T-helper 1 cell treated with Interleukin-12 subunit alpha and Interleukin-12 subunit beta and Interleukin-4 antibody, amounts not matched to agents 30 μg/mL and 1 μg/mL, for 36 hours (primary cell): Measurements from ENCODE around the gene PPM1D.
"Not testable (repeated sequence)": the region's sequence is repeated elsewhere in the genome, so short reads cannot be mapped to it uniquely, and the experiment has no call there.

Source experiments
- H3K27ac Mint-ChIP-seq: one replicate; pipeline ENCODE4 v1.8.0; 2021; ENCODE audit warnings: mild to moderate bottlenecking, mixed read lengths
- H3K27me3 Mint-ChIP-seq: one replicate; pipeline ENCODE4 v1.8.0; 2021; ENCODE audit warnings: low read depth, mixed read lengths
- H3K36me3 Mint-ChIP-seq: one replicate; pipeline ENCODE4 v1.8.0; 2021; ENCODE audit warnings: low read depth, mixed read lengths
- H3K4me1 Mint-ChIP-seq: one replicate; pipeline ENCODE4 v1.8.0; 2021; ENCODE audit warnings: low read depth, mixed read lengths
- H3K4me3 Mint-ChIP-seq: one replicate; pipeline ENCODE4 v1.8.0; 2021; ENCODE audit warnings: mild to moderate bottlenecking, moderate library complexity, mixed read lengths
- H3K9me3 Mint-ChIP-seq: one replicate; pipeline ENCODE4 v1.8.0; 2021; ENCODE audit warnings: mixed read lengths

PPM1D gene

DNA sequence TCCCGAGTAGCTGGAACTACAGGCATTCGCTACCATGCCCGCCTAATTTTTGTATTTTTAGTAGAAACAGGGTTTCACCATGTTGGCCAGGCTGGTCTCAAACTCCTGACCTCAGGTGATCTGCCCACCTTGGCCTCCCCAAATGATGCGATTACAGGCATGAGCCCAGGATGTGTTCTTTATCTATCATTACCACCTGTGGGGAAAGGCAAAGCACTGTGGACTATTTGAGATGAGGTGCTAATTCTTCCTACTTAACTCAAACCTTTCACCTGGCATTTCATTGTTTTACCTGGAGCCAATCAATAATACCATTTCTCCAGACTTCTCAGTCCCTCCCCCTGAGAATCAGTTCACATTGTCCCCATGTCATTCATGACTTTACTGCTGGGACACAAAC lies 20.4 kb upstream of the PPM1D start:
- Mint-ChIP-seq H3K4me1 (peaks cover 9% of the 10 kb centered on the region), H3K36me3 (no peaks in the 10 kb centered on the region), H3K4me3 (no peak overlapping the region), H3K27ac (no peak overlapping the region), H3K9me3 (no peaks in the 10 kb centered on the region), H3K27me3 (peaks cover 15% of the 10 kb centered on the region)

DNA sequence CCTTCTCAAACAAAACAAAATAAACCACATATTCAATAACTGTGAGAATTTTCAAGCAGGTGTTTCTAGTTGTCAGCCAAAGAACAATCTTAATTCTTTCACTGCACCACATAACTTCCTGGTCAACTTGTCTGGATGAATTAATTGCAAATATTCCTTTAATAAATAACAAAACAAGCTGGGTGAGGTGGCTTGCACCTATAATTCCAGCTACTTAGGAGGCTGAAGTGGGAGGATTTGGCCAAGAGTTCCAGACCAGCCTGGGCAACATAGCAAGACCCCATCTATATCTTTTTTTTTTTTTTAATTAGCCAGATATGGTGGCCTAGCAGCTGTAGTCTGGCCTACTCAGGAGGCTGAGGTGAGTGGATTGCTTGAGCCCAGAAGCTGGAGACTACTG lies 17.0 kb upstream of the PPM1D start:
- H3K4me1 Mint-ChIP-seq, result no peaks in the 10 kb centered on the region
- H3K4me3 Mint-ChIP-seq, result no peak overlapping the region
- no peaks in the 10 kb centered on the region for H3K36me3 Mint-ChIP-seq
- H3K9me3 Mint-ChIP-seq, result no peaks in the 10 kb centered on the region
- peaks cover 15% of the 10 kb centered on the region for H3K27me3 Mint-ChIP-seq
- no peak overlapping the region for H3K27ac Mint-ChIP-seq

DNA sequence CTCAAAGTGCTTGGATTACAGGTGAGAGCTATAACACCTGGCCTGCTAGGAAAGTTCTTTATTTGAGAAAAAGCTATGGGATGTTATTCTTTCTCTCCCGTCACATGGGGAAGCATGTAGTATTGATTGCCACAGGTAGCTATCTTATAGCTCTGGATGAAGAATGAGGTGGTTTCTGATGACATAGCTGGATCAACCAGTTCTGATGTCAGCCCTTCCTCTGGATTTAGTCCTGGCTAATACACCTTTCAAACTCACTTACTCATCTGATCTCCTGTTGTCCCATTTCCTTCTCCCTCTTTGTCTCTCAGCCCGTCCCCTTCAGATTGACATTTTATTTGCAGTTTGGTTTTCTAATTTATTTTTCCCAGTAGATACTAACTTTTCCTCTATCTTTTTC lies 14.1 kb upstream of the PPM1D start:
- no peaks in the 10 kb centered on the region for H3K9me3 Mint-ChIP-seq
- H3K36me3 Mint-ChIP-seq, result no peaks in the 10 kb centered on the region
- H3K27me3 Mint-ChIP-seq, result peaks cover 13% of the 10 kb centered on the region
- H3K4me3 Mint-ChIP-seq, result no peak overlapping the region
- H3K4me1 Mint-ChIP-seq, result no peaks in the 10 kb centered on the region
- H3K27ac Mint-ChIP-seq, result no peak overlapping the region

DNA sequence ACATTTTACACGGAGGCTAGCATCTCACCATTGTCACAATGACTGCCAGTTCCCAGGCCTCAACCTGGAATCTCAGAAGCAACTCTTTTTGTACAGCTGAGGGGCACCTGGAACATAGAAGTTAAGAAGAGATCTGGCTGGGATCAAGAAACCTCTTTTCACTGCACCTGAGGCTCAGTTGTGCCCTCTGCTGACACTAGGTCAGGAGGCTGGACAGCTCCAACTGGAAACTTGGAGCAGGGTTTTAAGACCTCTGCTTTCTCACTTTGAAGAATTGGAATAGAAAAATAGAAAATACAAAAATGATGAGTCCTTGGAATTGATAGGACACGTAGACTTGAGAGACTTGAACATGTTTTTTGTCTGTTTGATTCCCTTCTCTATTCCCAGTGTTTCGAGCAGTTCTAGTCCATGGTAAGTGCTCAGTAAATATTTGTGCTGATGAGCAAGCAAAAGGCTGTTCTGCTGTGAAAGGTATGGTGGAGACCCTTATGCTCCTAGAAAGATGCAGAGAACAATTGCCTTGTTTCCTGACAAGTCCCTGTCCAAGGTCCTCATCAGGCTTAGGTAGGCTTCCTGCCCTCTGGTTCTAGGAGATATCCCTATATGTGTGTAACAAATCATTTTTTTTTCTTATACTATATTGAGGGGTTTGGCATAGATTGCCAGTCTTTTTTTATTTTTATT lies 13.6 kb upstream of the PPM1D start:
- Mint-ChIP-seq H3K36me3 (no peaks in the 10 kb centered on the region), H3K9me3 (no peaks in the 10 kb centered on the region), H3K4me1 (no peaks in the 10 kb centered on the region), H3K4me3 (no peak overlapping the region), H3K27me3 (peaks cover 15% of the 10 kb centered on the region), H3K27ac (no peak overlapping the region)

DNA sequence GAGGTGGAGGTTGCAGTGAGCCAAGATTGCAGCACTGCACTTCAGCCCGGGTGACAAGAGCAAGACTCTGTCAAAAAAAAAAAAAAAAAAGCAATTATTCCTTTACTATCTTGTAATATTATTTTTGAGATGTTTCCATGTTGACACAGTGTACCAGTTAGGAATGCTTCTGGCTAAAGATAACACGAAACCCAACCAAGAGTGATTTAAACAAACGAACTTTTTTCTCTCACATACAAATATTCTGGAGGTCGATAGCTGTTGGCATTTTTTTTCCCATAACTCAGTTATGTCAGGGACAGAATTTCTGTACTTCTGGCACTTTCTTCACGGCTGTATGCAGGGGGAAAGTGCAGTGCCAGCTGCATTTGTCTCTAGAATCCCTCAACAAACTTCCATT lies 9.9 kb upstream of the PPM1D start:
- no peak overlapping the region for H3K4me3 Mint-ChIP-seq
- no peaks in the 10 kb centered on the region for H3K36me3 Mint-ChIP-seq
- H3K27me3 Mint-ChIP-seq, result peaks cover 17% of the 10 kb centered on the region
- H3K27ac Mint-ChIP-seq, result no peak overlapping the region
- H3K9me3 Mint-ChIP-seq, result no peaks in the 10 kb centered on the region
- H3K4me1 Mint-ChIP-seq, result no peaks in the 10 kb centered on the region

DNA sequence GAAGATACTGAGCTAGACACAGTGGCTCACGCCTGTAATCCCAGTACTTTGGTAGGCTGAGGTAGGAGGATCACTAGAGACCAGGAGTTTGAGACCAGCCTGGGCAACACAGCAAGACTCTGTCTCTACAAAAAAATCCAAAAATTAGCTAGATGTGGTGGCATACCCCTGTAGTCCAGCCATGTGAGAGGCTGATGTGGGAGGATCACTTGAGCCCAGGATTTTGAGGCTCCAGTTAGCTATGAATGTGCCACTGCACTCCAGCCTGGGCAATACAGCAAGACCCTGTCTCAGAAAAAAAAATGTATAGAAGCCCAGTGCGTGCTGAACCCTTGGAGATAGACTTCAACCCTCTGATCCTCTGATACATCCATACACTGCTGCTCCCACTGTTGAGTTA lies 7.2 kb upstream of the PPM1D start:
- Mint-ChIP-seq H3K4me1 (peaks cover 2% of the 10 kb centered on the region), H3K27ac (no peak overlapping the region), H3K9me3 (no peaks in the 10 kb centered on the region), H3K36me3 (no peaks in the 10 kb centered on the region), H3K27me3 (peaks cover 15% of the 10 kb centered on the region), H3K4me3 (no peak overlapping the region)

DNA sequence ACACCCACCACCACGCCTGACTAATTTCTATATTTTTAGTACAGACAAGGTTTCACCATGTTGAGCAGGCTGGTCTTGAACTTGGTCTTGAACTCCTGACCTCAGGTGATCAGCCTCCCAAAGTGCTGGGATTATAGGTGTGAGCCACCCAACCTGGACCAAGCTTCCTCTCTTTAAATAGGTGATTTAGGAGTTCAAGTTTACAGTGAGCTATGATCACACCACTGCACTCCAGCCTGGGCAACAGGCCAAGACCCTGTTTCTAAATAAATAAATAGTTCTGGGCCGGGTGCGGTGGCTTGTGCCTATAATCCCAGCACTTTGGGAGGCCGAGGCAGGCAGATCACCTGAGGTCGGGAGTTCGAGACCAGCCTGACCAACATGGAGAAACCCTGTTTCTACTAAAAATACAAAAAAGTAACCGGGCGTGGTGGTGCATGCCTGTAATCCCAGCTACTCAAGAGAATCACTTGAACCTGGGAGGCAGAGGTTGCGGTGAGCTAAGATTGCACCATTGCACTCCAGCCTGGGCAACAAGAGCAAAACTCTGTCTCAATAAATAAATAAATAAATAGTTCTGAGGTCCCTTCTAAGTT lies 6.5 kb upstream of the PPM1D start:
- not testable (repeated sequence) for H3K4me3 Mint-ChIP-seq, H3K27ac Mint-ChIP-seq, H3K9me3 Mint-ChIP-seq, H3K4me1 Mint-ChIP-seq, H3K36me3 Mint-ChIP-seq
- peaks cover 15% of the 10 kb centered on the region for H3K27me3 Mint-ChIP-seq

DNA sequence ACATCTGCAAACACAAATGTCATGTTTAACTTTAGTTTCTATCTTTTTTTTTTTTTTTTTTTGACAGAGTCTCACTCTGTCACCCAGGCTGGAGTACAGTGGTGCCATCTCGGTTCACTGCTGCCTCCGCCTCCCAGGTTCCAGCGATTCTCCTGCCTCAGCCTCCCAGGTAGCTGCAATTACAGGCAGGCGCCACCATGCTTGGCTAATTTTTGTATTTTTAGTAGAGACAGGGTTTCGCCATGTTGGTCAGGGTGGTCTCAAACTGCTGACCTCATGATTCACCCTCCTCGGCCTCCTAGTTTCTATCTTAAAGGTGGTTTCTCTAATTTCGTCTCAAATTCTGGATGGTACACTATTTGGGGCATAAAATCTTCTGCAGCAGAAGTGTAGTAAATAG lies 5.8 kb upstream of the PPM1D start:
- not testable (repeated sequence) for H3K4me3 Mint-ChIP-seq, H3K36me3 Mint-ChIP-seq, H3K9me3 Mint-ChIP-seq, H3K27ac Mint-ChIP-seq
- H3K27me3 Mint-ChIP-seq, result peaks cover 15% of the 10 kb centered on the region
- H3K4me1 Mint-ChIP-seq, result peaks cover 13% of the 10 kb centered on the region

DNA sequence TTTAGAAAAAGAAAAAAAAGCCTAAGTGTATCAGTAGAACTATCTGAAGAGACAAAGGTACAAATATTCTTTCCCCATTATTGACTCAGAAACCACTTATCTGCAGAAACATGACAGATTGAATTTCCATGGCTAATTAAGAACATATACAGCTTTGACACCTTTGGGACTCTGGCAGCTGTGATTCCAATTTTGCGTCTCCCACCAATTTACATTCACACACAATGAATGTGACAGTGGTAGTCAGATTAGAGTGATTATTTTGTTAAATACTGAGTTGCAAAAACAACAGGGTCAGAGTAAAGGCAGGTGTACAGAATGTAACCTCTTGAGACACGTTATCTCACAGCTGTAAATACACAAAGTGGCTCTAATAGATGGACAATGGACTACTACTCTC lies 5.3 kb upstream of the PPM1D start:
- H3K4me3 Mint-ChIP-seq, result no peak overlapping the region
- H3K4me1 Mint-ChIP-seq, result peaks cover 17% of the 10 kb centered on the region
- H3K27ac Mint-ChIP-seq, result no peak overlapping the region
- peaks cover 15% of the 10 kb centered on the region for H3K27me3 Mint-ChIP-seq
- H3K9me3 Mint-ChIP-seq, result no peaks in the 10 kb centered on the region
- H3K36me3 Mint-ChIP-seq, result peaks cover 2% of the 10 kb centered on the region

DNA sequence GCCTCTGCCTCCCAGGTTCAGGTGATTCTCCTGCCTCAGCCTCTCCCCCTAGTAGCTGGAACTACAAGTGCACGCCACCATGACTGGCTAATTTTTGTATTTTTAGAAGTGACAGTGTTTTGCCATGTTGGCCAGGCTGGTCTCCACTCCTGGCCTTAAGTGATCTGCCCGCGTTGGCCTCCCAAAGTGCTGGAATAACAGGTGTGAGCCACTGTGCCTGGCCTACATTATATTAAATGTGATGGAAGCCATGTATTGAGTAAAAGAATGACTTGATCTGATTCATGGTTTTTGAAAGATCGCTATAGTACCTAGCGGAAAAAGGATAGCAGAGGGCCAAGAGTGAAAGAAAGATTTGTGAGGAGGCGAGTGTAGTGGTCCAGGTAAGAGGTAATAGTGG lies 2.7 kb upstream of the PPM1D start:
- Mint-ChIP-seq H3K4me3 (no peak overlapping the region), H3K27me3 (peaks cover 1% of the 10 kb centered on the region), H3K27ac (no peak overlapping the region), H3K36me3 (peaks cover 5% of the 10 kb centered on the region), H3K9me3 (no peaks in the 10 kb centered on the region), H3K4me1 (peaks cover 23% of the 10 kb centered on the region)

DNA sequence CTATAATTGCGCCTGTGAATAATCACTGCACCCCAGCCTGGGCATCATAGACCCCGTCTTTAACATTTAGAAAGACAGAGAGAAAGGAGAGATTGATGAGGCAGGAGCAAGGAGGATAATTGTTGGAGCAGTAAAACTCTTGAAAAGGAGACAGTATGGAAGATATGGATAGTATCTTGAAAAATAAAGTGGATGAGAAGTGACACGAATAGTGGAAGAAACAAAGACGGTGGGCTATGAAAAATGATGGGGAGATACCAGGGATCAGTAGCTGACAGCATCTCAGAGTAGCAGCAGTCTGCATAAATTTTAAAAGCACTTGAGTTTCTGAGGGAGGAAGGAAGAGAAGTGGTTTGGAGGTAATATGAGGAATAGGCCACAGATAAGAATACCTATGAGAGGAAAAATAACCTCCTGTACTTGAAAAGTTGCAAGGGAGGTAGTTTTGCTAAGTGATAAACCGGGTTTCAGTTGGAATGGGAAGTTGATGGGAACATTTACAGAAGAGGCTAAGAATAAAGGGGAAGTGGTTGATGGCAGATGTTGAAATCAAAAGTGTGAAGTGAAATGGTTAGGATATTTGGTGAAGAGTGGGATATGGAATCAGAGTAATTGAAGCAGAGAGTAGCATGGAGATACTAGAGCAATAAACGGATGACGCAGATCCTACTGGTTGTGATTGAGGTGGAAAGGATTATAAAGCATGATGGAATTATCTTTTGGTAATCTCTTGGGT lies 1.8 kb upstream of the PPM1D start:
- Mint-ChIP-seq H3K27me3 (no peaks in the 10 kb centered on the region), H3K4me1 (peaks cover 26% of the 10 kb centered on the region), H3K27ac (peak overlapping the region; percentile 29)

DNA sequence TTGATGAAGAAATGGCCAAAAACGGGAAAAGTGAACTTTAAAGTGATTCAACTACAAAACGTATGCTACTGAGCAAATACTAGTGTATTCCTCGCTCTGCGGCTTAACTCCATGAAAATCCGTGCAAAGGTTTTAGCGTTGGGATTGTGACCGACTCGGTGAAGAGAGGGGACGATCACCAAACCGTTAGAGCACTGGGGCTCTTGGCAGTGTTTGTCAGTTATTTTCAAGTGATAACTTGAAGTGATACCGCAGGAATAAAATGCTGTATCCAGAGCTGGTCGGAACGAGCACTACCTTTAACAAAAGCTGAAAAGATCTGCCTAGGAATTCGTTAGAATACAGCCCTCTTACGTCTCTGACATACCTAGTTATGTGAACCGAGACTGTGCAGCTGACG lies 773 bp upstream of the PPM1D start:
- no peaks in the 10 kb centered on the region for H3K27me3 Mint-ChIP-seq
- peaks cover 29% of the 10 kb centered on the region for H3K4me1 Mint-ChIP-seq
- H3K9me3 Mint-ChIP-seq, result no peaks in the 10 kb centered on the region
- peak overlapping the region; percentile 94 for H3K4me3 Mint-ChIP-seq
- H3K27ac Mint-ChIP-seq, result peak overlapping the region; percentile 95
- H3K36me3 Mint-ChIP-seq, result peaks cover 5% of the 10 kb centered on the region

More for the DNA sequence above, 1.8 kb upstream of the PPM1D start:
- H3K4me3 Mint-ChIP-seq, result peak overlapping the region; percentile 55
- H3K9me3 Mint-ChIP-seq, result no peaks in the 10 kb centered on the region
- H3K36me3 Mint-ChIP-seq, result peaks cover 5% of the 10 kb centered on the region

DNA sequence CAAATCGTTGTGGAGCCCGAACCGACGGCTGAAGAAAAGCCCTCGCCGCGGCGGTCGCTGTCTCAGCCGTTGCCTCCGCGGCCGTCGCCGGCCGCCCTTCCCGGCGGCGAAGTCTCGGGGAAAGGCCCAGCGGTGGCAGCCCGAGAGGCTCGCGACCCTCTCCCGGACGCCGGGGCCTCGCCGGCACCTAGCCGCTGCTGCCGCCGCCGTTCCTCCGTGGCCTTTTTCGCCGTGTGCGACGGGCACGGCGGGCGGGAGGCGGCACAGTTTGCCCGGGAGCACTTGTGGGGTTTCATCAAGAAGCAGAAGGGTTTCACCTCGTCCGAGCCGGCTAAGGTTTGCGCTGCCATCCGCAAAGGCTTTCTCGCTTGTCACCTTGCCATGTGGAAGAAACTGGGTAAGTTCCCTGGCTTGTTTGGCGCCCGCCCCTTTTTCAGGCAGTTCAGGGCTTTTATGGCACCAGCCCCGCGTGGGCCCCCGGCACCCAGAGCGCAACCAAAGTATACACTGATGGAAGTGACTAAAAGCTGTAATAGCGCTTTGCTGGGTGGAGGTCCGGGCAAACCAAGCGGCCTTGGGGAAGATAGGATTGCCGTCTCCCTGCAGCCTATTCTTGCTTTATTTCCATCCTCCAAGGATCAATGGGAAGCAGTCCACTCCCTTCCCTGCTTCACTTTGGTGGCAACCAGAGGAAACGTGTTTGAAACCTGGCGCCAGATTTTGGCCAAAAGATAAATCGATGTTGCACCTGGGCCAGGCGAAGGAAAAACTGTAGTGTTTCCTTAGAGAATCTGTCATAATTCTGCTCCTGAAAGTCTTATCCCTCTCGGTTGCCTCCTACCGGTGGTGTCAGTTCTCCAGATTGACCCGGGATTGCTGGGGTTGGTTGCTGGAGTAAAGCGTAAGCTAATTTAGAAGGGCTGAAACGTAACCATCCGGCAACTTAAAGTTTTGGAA lies 775 bp downstream of the PPM1D start:
- Mint-ChIP-seq H3K9me3 (no peaks in the 10 kb centered on the region), H3K27ac (peak overlapping the region; percentile 95), H3K27me3 (no peaks in the 10 kb centered on the region), H3K4me3 (peak overlapping the region; percentile 96), H3K4me1 (peaks cover 33% of the 10 kb centered on the region), H3K36me3 (peaks cover 5% of the 10 kb centered on the region)
